Hematopoietic multipotent progenitor cell (in vitro differentiated cells): Measurements from ENCODE around the gene CCNK. TPM values are rescaled to one million over a fixed set of nuclear protein-coding genes. Genes with fewer than 3 reads are reported as not detected.

Experiments
- DNase-seq, 3 donors: peaks; one replicate each; pipeline ENCODE4 v3.0.0-alpha.2; 2011 to 2015; ENCODE audit warnings: low read depth in 2 of 3, low spot score in 2 of 3
- small RNA-seq: library from RNA; depleted of rRNA; stranded (forward); fragments of <200 nt; gene quantifications from one replicate; pipeline ENCODE3, GENCODE V24; 2012
- total RNA-seq: library from RNA; depleted of rRNA; stranded (reverse); fragments of >200 nt; gene quantifications from one replicate; pipeline ENCODE4 v1.2.3, GENCODE V29; 2012

The CCNK gene
- total RNA-seq, 1 donor, result 26.4 TPM

DNA sequence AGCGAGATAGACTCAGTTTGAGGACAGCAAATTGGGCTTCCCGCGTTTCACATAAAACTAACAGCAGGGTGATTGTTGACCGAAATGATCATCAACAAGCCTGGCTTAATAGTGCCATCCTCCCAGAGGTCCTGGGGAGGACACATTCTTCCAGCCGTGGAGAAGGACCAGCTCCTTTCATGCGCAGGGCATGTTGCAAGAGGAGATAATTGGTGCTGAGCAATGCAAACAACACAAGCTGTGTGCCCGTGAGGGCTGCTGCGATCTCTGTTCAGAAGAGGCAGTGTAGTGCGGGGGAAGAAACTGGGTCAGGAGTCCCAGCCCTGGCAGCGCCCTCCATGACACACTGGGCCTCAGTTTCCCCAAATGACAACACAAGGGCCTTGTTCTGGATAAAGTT lies 68.5 kb downstream of the CCNK start:
- no peak for DNase-seq

DNA sequence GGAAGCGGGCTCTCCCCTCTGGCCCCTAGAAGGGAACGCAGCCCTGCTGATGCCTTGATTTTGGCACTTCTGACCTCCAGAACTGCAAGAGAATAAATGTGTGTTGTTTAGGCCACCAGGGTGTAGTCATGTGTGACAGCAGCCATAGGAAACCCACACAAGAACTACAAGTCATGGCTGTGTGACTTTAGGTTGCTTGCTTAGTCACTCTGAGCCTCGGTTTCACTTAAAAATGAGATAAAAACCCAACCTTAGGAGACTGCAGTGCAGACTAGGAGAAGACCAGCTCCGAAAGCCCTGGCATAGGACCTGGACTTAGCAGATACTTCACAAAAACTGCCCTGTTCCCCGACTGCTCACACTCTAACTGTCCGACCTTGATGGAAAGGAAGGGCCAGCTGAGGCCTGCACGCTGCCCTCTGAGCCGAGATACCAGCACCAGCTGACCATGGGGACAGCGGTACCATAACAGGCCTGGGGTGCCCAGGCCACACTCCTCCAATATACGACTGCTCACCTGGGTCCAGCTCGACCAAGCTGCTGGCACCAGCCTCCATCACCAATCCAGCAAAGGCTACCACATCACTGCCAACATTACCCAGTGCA lies 69.3 kb downstream of the CCNK start:
- no peak for DNase-seq

DNA sequence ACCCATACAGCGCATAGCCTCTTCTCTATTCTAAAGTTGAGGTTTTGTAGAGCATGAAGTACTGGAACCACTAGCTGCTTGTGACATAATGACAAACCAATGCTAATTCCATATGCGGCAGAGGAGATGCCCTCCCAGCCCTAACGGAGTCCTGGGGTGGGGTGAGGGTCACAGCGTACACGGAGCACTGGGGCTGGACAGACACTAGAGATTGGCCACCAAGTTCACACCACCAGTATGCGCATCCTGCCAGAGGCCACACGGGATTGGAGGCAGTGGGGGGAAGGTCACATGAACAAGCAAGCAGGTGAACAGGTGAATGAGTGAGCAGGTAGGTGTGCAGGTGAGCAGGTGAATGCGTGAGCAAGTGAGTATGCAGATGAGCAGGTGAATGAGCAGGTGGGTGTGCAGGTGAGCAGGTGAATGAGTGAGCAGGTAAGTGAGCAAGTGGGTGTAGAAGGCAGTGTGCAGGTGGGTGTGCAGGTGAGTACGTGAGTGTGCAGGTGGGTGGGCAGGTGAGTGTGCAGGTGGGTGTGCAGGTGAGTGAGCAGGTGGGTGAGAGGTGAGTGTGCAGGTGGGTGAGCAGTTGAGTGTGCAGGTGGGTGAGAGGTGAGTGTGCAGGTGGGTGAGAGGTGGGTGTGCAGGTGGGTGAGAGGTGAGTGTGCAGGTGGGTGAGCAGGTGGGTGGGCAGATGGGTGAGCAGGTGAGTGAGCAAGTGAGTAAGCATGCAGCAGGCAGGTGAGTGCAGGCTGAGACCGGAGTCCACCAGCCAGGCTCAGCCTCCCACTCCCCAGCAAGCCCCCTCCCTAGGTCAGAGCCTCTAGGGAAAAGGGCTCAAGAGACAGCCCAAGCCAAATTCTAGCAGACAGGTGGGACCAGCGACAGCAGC lies 70.1 kb downstream of the CCNK start:
- no peak for DNase-seq

DNA sequence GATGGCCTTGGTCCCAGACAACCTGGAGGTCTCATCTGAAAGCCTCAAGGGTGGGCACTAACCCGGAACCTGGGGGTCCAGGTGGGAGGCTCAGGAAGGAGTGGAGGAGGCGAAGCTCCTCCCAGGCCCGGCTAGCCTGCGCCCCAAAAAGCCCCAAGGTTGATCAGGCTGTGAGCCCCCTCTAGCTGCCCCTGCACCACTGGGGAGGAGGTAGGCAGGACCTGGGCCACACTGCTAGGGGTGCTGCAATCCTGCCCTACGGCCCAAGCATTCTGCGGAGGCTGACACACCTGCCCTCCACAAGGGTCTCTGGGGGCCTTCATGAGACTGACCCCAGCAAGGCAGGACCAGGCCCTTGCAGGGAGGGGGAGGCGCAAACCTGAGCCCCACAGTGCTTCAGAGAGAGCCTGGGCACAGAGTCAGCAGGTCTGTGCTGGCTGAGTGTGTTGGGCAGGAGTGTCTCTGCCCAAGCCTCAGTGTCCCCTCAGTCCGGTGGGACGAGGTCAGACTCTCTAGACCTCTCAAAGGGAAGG lies 70.9 kb downstream of the CCNK start:
- DNase-seq, result no peak

DNA sequence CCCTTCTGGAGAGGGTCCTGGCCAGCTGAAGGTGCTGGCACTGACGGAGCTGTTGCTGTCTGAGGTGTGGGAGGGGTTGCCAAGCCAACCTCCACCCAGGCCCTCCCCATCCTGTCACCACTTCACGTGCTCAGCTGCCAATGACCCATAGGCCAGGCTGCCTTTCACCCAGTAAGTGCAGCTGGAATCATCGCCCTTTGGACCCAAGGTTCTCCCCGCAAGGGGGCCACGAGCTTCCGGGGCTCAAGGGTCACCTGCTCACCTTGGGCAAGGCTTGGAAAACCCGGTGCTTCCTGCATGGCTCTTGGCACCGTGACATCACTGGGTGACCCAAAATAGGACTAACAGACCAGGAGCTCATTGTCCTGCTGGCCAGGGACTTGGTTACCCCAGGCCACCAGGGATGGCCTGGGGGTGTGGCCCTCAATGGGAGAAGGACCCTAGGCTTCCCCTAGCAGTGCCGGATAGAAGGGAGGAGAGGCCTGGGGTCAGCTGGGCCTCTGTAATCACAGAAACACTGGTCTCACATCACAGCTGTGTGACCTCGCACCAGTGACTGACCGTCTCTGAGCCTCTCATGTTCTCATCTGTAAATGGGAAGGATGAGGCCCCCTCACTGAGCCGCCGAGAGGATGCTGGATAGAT lies 71.5 kb downstream of the CCNK start:
- DNase-seq, result no peak

DNA sequence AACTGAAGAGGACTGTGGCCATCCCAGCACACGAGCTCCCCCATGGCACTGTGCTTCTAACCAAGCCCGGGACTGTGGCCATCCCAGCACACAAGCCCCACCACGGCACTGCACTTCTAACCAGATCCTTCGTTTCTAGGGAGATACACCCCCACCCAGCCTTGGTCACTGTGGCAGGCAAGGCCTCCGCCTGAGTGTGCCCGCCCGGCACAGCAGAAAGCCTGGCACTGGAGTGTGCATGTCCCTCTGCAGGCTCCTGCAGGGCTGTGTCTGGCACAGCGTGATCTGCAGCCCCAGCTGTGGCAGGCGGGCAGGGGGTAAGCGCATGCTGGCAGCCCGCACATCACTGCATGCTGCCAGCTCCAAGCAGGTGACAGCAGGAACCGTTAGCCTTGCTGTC lies 73.0 kb downstream of the CCNK start:
- DNase-seq, result no peak

DNA sequence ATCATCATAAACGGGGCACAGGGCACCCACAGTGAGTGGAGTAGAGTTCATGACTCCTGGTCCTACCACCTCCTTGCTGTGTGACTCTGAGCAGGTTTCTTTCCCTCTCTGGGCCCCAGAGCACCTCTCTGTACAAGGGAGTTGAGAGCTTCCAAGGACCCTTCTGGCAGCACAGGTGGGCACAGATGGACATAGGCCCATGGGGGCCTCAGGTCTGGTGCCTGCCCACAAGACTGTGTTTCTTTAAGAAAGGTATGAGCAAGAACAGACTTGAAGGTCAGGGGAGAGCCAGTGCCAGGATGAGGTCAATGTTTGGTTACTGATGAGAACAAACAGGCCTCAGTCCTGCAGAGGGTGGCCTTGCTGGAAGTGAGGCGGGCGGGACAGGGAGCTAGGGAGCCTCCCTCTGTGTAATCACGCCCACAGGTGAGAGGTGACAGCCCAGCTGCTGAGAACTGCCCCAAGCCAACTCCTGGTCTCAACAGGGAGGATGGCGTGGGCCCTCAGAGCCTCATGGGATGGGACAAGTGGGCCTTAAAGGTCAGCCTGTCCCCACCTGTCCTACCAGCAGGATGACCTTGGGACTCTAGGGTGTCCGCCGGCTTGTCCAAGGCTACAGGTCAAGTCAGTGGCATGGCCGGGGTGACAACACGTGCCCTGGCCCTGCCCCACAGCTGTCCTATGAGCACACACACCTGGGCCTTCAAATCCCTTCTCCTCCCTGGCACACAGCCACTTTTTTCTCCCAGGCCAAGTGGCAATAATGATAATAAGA lies 73.7 kb downstream of the CCNK start:
- DNase-seq, result no peak

DNA sequence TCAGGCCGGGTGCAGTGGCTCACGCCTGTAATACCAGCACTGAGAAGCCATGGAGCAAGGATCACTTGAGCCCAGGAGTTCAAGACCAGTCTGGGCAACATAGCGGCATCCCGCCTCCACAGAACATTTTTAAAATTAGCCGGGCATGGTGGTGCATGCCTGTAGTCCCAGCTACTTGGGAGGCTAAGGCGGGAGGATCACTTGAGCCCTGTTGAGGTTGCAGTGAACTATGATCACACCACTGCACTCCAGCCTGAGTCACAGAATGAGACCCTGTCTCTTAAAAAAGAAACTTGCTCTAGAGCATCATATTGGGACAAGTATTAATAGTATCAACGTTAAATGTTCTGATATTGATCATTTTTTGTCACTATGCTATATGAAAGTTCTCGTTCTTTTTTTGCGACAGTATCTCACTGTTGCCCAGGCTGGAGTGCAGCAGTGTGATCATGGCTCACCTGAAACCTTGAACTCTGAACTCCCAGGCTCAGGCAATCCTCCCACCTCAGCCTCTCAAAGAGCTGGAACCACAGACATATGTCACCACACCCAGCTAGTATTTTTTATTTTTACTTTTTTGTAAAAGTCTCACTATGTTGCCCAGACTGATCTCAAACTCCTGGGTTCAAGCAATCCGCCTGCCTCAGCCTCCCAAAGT lies 75.1 kb downstream of the CCNK start:
- no peak for DNase-seq

DNA sequence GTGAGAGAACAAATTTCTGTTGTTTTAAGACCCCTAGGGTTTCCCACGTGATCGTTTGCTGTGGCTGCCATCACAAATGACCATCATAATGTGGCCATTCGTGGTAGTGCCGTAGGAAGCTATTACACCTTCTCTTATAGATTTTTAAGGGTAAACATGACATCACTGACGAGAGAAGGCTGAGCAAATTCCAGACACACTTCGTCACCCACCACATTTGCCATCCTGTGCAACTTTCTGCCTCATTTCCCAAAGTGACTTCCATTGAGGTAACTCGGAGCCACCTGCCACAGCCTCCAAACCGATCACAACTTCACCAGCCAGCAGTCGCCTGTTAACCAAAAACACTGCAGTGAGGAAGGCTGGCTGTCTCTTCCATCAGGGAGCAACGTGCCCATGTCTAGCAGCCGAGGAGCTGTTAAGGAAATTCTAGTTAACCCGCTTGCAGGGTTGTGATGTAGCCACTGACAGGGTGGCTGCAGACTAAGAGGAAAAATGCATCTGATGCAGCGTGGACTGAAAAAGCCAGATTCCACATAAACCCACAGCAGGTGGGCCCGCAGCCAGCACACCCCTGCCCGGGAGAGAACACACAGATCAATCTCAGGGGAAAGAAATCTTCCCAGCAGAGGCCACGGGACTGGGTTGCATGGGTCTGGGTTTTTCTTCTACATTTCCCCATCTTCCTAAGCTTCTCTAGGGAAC lies 78.2 kb downstream of the CCNK start:
- DNase-seq, result no peak

DNA sequence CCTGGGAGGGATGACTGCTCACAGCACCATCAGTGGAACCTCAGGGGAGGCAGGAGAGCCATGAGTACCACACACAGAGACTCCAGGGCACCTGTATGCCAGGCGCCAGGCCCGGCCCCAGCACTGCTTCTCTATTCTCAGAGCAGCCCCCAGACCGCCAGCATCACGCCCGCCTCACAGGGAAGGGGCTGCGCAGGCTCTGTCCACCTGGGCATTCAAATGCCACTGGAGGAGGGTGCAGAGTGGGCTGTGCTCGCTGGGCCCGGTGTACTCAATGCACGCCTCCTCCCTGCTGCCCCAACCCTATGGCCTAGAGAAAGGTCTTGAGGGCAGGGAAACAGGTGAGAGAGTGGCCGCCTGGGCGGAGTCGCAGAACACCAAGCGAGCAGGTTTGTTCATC lies 79.2 kb downstream of the CCNK start:
- no peak for DNase-seq

DNA sequence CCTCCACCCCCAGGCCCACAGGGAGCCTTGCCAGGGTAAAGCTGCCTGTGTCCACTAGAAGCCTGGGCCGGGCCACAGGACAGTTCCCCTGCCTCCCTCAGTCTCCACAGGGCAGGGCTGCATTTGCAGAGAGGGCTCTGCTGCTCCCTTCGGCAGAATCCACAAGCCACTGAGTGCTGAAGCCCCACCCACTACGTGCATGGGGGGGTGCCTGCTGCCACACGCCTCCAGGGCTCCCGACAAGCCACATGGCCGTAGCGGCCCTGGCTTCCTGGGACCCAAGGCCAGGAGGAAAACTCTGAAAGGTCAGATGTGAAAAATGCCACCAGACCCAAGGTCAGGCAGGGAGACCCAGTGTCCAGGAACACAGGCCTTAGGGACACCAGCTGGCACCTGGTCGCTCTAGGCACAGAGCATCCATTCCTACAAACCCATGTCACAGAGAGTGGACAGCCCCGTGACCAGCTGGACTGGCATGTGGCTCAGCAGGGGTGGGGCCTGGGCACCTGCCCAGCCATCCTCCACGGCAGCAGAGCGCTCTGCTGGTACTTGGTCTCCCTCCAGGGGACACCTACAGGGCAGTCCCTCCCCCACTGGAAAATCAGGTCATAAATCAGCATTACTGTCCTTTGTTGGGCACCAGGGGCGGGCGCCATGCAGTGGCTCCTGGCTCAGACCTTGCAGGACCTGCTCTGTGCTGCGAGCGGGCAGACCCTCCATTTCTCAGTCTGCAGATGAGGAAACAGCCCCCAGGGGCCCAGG lies 79.9 kb downstream of the CCNK start:
- DNase-seq, result no peak

DNA sequence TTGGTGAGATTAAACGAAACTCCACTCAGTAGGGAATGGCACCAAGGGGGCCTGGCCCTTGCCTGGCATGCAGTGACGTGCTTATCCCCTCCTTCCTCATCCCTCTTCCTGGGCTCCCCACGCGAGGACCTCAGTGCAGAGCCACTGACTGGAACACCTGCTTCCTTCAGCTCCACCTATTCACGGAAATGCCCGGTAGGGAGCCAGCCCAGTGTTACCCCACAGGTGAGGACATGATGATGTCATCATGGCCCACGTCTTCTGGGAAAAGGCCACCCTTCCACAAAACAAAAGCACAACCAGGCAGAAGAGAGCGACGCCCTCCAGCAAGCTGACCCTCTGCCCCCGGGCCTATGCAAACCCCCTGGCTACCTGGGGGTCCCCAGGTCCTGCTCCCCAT lies 80.7 kb downstream of the CCNK start:
- no peak for DNase-seq

Small RNAs within 50 kb of the gene (small RNA-seq; reads per million reads assigned to genes)
- gene RNU6-91P, result not detected

Other genes starting within 250 kb of the CCNK start
- under 0.01 TPM for gene BCL11B, start 209.2 kb upstream of the CCNK start, total RNA-seq
- gene SETD3, start 550 bp upstream of the CCNK start, total RNA-seq, result 31.5 TPM
- 0.81 TPM for gene CCDC85C, start 122.8 kb downstream of the CCNK start, total RNA-seq
- under 0.01 TPM for gene HHIPL1, start 163.7 kb downstream of the CCNK start, total RNA-seq
- not detected for gene CYP46A1, start 202.9 kb downstream of the CCNK start, total RNA-seq